Psoas muscle (tissue), 8 donors: ENCODE results near the gene DIO1. TPM values are rescaled to one million over a fixed set of nuclear protein-coding genes. Genes with fewer than 3 reads are reported as not detected.

Experiments
- ATAC-seq, 4 donors: fragments of 200-7000 bp; cut with Tn5 transposase; one replicate each; pipeline ENCODE4 v1.9.1; 2020; ENCODE audit warnings: moderate library complexity in 3 of 4, mild to moderate bottlenecking in 2 of 4
- DNase-seq, 2 donors: peaks; one replicate each; pipeline ENCODE4 v3.0.0-alpha.2; 2020
- H3K27ac ChIP-seq: fragments of 200-600 bp; one replicate; pipeline ENCODE4 v1.8.0; 2022
- H3K27me3 ChIP-seq, 3 donors: fragments of 200-600 bp in 1 of 3; one replicate each; pipeline versions ENCODE4 v1.6.1 to v1.8.0; 2013 to 2022; ENCODE audit warnings: low read length in 2 of 3, mild to moderate bottlenecking in 2 of 3, moderate library complexity in 1 of 3; ENCODE audit not compliant: insufficient read depth in 3 of 3
- H3K36me3 ChIP-seq, 2 donors: fragments of 200-600 bp in 1 of 2; one replicate each; pipeline versions ENCODE4 v1.6.1 to v1.8.0; 2013 to 2022; ENCODE audit warnings: low read depth in 1 of 2, mild to moderate bottlenecking in 1 of 2, moderate library complexity in 1 of 2; ENCODE audit not compliant: insufficient read depth in 1 of 2
- H3K4me1 ChIP-seq: fragments of 200-600 bp; one replicate; pipeline ENCODE4 v1.8.0; 2022
- H3K4me3 ChIP-seq: fragments of 200-600 bp; one replicate; pipeline ENCODE4 v1.8.0; 2022; ENCODE audit warnings: mild to moderate bottlenecking
- H3K9me3 ChIP-seq: fragments of 200-600 bp; one replicate; pipeline ENCODE4 v1.8.0; 2022
- CTCF ChIP-seq: fragments of 200-600 bp; IDR thresholded peaks from one replicate; pipeline ENCODE4 v1.8.0; 2022; ENCODE audit warnings: antibody characterized with exemption
- WGBS, 3 donors: extraction: QIAGEN DNeasy Blood & Tissue Kit; methylation state at CpG; one replicate each; pipeline versions ENCODE4 v1.1.6 to v1.1.7; 2013; 5-methylcytosine and 5-hydroxymethylcytosine counted together
- intact Hi-C, 2 donors: fragments of 100-400 bp; cut with DNase I; formaldehyde crosslinking; loops; one replicate each; pipeline versions ENCODE4 v1.11.0 to v1.14.2; 2022
- polyA plus RNA-seq, 3 donors: library from polyadenylated mRNA; stranded (reverse); fragments of 200-250 nt; gene quantifications; one replicate each; pipeline ENCODE4 v1.2.3, GENCODE V29; 2013
- total RNA-seq, 4 donors: library from RNA; stranded (reverse); fragmentation: NEBNext Ultra II Directional in 2 of 4; extraction: Animal tissue kit (Norgen Biotek cat#: 25700) in 2 of 4; gene quantifications; one replicate each; pipeline versions ENCODE4 v1.2.1 to v1.2.4, GENCODE V29; 2021 to 2023
- donor health status: healthy with polysubstance abuse.
- donor health status: DM: no; HTN: no; CAD: no; lungs with moderate emphysema.
- donor health status: Bipolar disorder and iron deficiency.
- donor health status: healthy.
- donor health status: DM: yes; HTN: yes; CAD: no.
- donor health status: DM: no; HTN: no; CAD: no.
- donor health status: DM: no; HTN: no; CAD: no.
- donor health status: DM: yes; HTN: yes; CAD: no.

The DIO1 gene
- total and polyA plus RNA-seq, 7 donors, result not detected

GRCh38 chr1:53919675-53920066 is 25.7 kb downstream of the DIO1 start:
- Histone ChIP-seq H3K4me1 (no peaks in the 10 kb centered on the region), H3K9me3 (no peaks in the 10 kb centered on the region), H3K36me3 (peaks cover 2 to 21% of the 10 kb centered on the region in 2 donors), H3K4me3 (no peak overlapping the region), H3K27ac (no peak overlapping the region), H3K27me3 (no peaks in the 10 kb centered on the region)
- no peak for TF ChIP-seq CTCF
- 90 to 96% (median 91%) methylated on average over 3 of the region's 3 CpGs for WGBS, 3 donors
- ATAC-seq (no peak), DNase-seq (no peak)
- intact Hi-C loops, result no loop called here

GRCh38 chr1:53927376-53927881 is 33.4 kb downstream of the DIO1 start:
- H3K36me3 ChIP-seq, result peaks cover 4 to 46% of the 10 kb centered on the region in 2 donors
- ATAC-seq (no peak), DNase-seq (no peak)
- H3K27me3 ChIP-seq, result no peaks in the 10 kb centered on the region
- intact Hi-C loops, result no loop called here
- WGBS, 3 donors, result 93 to 99% (median 97%) methylated on average over 2 of the region's 2 CpGs
- no peaks in the 10 kb centered on the region for H3K9me3 ChIP-seq
- TF ChIP-seq CTCF, result no peak
- no peak overlapping the region for H3K4me3 ChIP-seq
- no peak overlapping the region for H3K27ac ChIP-seq
- H3K4me1 ChIP-seq, result no peaks in the 10 kb centered on the region

- DNase-seq (no peak), ATAC-seq (no peak)
- no peaks in the 10 kb centered on the region for H3K4me1 ChIP-seq
- 78 to 84% (median 83%) methylated on average over 2 of the region's 2 CpGs for WGBS, 3 donors
- H3K9me3 ChIP-seq, result no peaks in the 10 kb centered on the region
- intact Hi-C loops, result no loop called here
- H3K27me3 ChIP-seq, result no peaks in the 10 kb centered on the region
- H3K36me3 ChIP-seq, result peaks cover 4 to 30% of the 10 kb centered on the region in 2 donors
- TF ChIP-seq CTCF, result no peak
- H3K27ac ChIP-seq, result no peak overlapping the region
- no peak overlapping the region for H3K4me3 ChIP-seq
These were observed 35.4 kb downstream of the DIO1 start for GRCh38 chr1:53929246-53929960.

- intact Hi-C loops, result no loop called here
- peaks cover 4 to 30% of the 10 kb centered on the region in 2 donors for H3K36me3 ChIP-seq
- ATAC-seq, result no peak
These were observed 36.9 kb downstream of the DIO1 start for GRCh38 chr1:53930932-53931331.

More at GRCh38 chr1:53930932-53931331, 36.9 kb downstream of the DIO1 start:
- H3K27ac ChIP-seq, result no peak overlapping the region
- no peaks in the 10 kb centered on the region for H3K9me3 ChIP-seq
- H3K4me3 ChIP-seq, result no peak overlapping the region
- H3K27me3 ChIP-seq, result no peaks in the 10 kb centered on the region
- no peaks in the 10 kb centered on the region for H3K4me1 ChIP-seq
- 96 to 98% (median 96%) methylated on average over 3 of the region's 3 CpGs for WGBS, 3 donors
- TF ChIP-seq CTCF, result no peak
- no peak for DNase-seq
